Measurements from ENCODE around the gene PXK.

PXK gene

DNA sequence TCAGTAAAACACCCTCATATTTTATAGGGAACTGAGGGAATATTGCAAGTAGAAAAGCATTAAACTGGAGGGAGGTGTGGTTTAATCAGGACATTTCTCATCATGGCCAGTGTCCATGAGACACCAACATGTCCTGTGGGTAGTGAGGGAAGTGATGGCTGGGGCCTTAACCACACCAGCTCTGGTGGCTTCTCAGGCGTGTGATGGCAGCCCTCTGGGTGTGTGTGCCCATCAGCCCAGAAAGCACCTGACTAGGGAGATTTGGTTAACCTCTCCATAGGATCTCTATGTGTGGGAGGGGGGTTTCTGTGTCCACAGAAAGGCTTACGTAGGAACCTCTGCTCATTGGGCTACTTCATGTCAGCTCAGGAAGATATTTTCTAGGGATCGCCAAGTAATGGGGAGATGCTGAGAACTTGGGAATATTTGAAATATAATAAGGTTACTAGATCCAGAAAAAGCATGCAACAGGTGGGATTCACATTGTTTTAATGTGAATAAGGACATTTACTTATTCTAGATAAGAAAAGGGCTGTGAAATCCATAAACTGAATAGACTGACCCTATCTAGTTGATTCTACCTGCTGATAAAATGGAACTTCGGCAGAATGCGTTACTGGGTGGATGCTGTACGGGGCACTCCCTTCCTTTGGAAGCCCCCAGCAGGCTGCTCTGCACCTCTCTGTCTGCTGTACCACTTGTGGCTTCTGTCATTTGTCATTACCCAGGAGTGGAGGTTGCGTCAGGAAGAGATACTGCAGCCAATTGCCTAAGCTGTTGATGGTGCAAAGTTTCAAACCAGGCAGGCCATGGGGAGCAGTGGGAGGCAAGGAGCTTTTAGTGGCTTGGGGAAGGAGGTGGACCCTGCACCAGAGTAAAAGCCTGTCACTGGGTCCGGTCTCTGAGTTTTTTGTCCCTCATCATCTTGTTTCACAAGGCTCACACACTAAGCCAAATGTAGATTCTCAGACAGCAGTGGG is 79.4 kb downstream of the PXK start:
- Histone ChIP-seq H3K27ac (ENCODE audit: low read length) (no peak overlapping the region), H3K36me3 (ENCODE audit: control insufficient read depth, low read depth, low read length) (no peaks in the 10 kb centered on the region)

DNA sequence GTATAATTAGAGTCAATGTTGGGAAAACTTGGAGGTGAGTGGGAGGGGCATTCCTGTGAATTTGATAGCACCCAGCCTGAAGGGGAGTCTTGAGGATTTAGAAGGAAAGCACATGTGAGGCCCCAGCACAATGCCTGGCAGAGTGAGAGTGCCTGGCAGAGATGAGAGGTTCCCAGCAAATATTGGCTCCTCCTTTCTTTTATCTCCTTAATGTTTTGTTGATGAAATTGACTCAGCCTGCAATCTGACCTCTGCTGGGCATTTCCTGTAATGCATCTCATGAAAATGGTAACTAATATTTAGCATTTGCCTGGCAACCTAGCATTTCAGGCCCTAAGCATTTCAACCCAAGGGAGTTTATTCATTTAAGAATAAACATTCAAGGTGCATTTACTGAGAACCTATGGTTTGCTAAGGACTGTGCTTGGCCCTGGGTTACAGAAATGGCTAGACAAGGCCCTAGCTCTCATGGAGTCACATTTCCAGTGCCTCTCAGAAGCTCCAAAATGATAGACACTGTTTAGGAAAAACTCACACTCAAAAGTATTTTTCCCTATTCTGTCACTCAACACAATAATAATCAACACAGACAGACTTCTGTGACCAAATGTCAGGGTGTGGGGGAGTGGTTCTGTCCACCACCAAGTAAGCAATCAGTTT is 82.0 kb downstream of the PXK start:
- no peak overlapping the region for H3K27ac ChIP-seq (ENCODE audit: low read length)
- H3K9ac ChIP-seq (ENCODE audit: low read length), result no peak overlapping the region

More for the DNA sequence above, 79.4 kb downstream of the PXK start:
- no peaks in the 10 kb centered on the region for H3K9me3 ChIP-seq (ENCODE audit: control insufficient read depth, low read depth, low read length)
- no peak overlapping the region for H3K9ac ChIP-seq (ENCODE audit: low read length)
- peaks cover 8% of the 10 kb centered on the region for H3K4me1 ChIP-seq (ENCODE audit: control insufficient read depth, low read depth, low read length)
- no peak overlapping the region for H3K4me3 ChIP-seq (ENCODE audit: low read length)
- H3K27me3 ChIP-seq (ENCODE audit: control insufficient read depth, insufficient read depth, low read length), result no peaks in the 10 kb centered on the region

DNA sequence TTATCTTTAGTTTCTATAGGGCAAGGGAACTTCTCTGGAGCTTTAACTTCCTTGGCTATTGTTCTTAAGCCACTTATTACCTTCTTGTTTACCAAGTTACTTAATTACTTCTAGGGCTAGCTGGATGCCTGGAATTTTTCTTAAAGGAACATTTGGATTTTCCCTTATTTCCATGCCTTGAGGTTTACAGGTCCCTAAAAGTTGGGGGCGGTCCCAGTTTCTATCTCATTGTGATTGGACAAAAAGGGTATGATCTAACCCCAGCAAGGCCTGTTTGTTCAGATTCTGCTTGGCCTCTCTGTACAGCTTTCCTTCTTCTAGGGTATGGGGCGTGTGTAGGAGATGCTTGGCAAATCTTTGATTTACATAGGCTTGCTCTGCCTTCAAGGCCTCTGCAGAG is 83.5 kb downstream of the PXK start:
- no peak overlapping the region for H3K9ac ChIP-seq (ENCODE audit: low read length)
- no peaks in the 10 kb centered on the region for H3K27me3 ChIP-seq (ENCODE audit: control insufficient read depth, insufficient read depth, low read length)
- no peak overlapping the region for H3K27ac ChIP-seq (ENCODE audit: low read length)
- H3K9me3 ChIP-seq (ENCODE audit: control insufficient read depth, low read depth, low read length), result no peaks in the 10 kb centered on the region
- H3K4me3 ChIP-seq (ENCODE audit: low read length), result no peak overlapping the region
- peaks cover 8% of the 10 kb centered on the region for H3K36me3 ChIP-seq (ENCODE audit: control insufficient read depth, low read depth, low read length)
- peaks cover 8% of the 10 kb centered on the region for H3K4me1 ChIP-seq (ENCODE audit: control insufficient read depth, low read depth, low read length)

More for the DNA sequence above, 82.0 kb downstream of the PXK start:
- Histone ChIP-seq H3K4me1 (ENCODE audit: control insufficient read depth, low read depth, low read length) (peaks cover 8% of the 10 kb centered on the region), H3K36me3 (ENCODE audit: control insufficient read depth, low read depth, low read length) (no peaks in the 10 kb centered on the region), H3K4me3 (ENCODE audit: low read length) (no peak overlapping the region), H3K9me3 (ENCODE audit: control insufficient read depth, low read depth, low read length) (no peaks in the 10 kb centered on the region), H3K27me3 (ENCODE audit: control insufficient read depth, insufficient read depth, low read length) (no peaks in the 10 kb centered on the region)

DNA sequence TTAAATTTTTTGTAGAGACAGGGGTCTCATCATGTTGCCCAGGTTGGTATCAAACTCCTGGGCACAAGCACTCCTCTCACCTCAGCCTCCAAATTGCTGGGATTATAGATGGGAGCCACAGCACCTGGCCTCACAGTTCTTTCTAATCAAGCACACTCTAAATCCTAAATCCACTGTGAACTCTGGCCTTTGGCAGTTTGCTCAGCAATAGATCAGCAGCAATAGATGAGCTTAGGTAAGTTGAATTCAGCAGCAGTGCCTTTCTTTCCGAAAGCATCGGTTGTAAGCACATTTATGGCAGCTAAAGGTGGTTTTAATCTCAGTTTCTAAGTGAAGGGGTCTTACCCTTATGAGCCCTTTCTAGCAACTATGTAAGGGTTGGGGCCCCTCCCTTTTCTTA is 84.4 kb downstream of the PXK start:
- H3K27ac ChIP-seq (ENCODE audit: low read length), result no peak overlapping the region
- peaks cover 8% of the 10 kb centered on the region for H3K36me3 ChIP-seq (ENCODE audit: control insufficient read depth, low read depth, low read length)
- no peaks in the 10 kb centered on the region for H3K27me3 ChIP-seq (ENCODE audit: control insufficient read depth, insufficient read depth, low read length)
- H3K9me3 ChIP-seq (ENCODE audit: control insufficient read depth, low read depth, low read length), result no peaks in the 10 kb centered on the region
- H3K9ac ChIP-seq (ENCODE audit: low read length), result no peak overlapping the region
- H3K4me1 ChIP-seq (ENCODE audit: control insufficient read depth, low read depth, low read length), result peaks cover 8% of the 10 kb centered on the region
- no peak overlapping the region for H3K4me3 ChIP-seq (ENCODE audit: low read length)

DNA sequence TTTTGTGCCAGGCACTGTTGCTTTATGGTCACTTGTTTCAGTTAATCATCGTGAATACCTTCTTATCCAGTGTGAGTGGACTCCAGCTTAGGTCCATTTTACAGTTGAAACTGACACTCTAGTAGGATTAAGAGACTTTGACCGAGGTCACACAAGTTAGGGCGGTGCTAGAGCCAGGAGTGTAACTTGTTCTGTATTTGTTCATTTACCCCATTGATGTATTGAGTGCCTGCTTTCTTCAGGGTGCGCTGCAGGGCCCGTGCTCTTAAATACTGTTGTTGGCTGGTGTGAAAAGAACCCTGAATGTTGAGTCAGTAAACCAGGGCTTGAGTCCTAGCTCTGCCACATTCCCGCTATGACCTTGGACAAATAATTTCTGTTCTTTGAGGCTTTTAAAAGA is 85.5 kb downstream of the PXK start:
- H3K9me3 ChIP-seq (ENCODE audit: control insufficient read depth, low read depth, low read length), result no peaks in the 10 kb centered on the region
- peaks cover 4% of the 10 kb centered on the region for H3K4me1 ChIP-seq (ENCODE audit: control insufficient read depth, low read depth, low read length)
- no peak overlapping the region for H3K27ac ChIP-seq (ENCODE audit: low read length)
- H3K4me3 ChIP-seq (ENCODE audit: low read length), result no peak overlapping the region
- H3K27me3 ChIP-seq (ENCODE audit: control insufficient read depth, insufficient read depth, low read length), result no peaks in the 10 kb centered on the region
- no peak overlapping the region for H3K9ac ChIP-seq (ENCODE audit: low read length)
- H3K36me3 ChIP-seq (ENCODE audit: control insufficient read depth, low read depth, low read length), result peaks cover 11% of the 10 kb centered on the region

DNA sequence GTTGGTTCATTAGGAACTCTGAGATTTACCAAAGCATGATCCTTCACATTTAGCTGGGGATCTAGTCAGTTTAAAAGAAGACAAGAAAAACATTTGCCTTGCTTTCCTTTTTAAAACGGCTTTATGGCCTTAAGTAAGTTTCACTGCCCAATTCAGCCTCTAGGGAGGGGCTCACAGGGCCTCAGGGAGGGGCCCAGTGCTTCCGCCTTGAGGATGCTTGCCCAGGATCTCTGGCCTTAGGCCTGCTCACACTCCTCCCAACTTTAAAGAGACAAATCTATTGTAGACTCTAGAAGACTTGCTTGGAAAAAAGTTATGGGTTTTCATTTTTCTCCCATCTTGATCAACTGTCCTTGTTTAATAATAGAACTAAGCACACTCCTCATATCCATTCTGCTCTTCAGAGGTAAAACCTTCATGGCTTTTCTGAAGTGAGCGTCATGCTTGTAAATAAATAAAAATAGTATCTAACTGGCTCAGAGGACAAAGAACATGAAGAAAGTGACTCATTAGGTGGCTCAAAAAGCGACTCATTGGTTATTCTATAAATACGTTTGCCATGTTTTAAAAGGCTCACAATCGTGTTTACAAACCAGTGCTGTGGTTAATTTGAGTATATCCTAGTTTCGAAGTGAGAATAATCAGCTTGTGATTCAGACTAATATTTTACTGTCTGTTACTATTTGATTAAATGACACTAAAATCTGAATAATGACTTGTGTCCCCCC is 87.3 kb downstream of the PXK start:
- H3K36me3 ChIP-seq (ENCODE audit: control insufficient read depth, low read depth, low read length), result peaks cover 22% of the 10 kb centered on the region
- H3K4me1 ChIP-seq (ENCODE audit: control insufficient read depth, low read depth, low read length), result peaks cover 4% of the 10 kb centered on the region
- H3K27me3 ChIP-seq (ENCODE audit: control insufficient read depth, insufficient read depth, low read length), result no peaks in the 10 kb centered on the region
- H3K9ac ChIP-seq (ENCODE audit: low read length), result no peak overlapping the region
- no peaks in the 10 kb centered on the region for H3K9me3 ChIP-seq (ENCODE audit: control insufficient read depth, low read depth, low read length)
- H3K4me3 ChIP-seq (ENCODE audit: low read length), result no peak overlapping the region
- H3K27ac ChIP-seq (ENCODE audit: low read length), result no peak overlapping the region

DNA sequence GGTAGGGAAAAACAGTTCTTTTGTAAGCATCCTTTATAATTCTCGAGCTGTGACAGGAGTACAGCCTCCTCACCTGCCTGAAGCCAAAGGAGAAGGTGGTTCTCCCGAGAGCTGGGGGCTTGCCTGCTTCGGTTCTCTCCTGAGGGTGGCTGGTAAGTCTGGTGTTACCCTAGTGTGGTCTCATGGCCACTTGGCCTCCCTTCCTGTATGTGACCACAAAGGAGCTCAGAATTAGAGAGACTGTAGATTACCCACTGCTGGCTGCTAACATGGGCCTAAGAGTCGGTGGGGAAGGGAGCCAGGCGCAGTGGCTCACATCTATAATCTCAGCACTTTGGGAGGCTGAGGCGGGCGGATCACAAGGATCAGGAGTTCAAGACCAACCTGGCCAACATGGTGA is 88.3 kb downstream of the PXK start:
- Histone ChIP-seq H3K36me3 (ENCODE audit: control insufficient read depth, low read depth, low read length) (peaks cover 33% of the 10 kb centered on the region), H3K27ac (ENCODE audit: low read length) (no peak overlapping the region), H3K4me1 (ENCODE audit: control insufficient read depth, low read depth, low read length) (peaks cover 2% of the 10 kb centered on the region), H3K9ac (ENCODE audit: low read length) (no peak overlapping the region), H3K9me3 (ENCODE audit: control insufficient read depth, low read depth, low read length) (no peaks in the 10 kb centered on the region), H3K4me3 (ENCODE audit: low read length) (no peak overlapping the region), H3K27me3 (ENCODE audit: control insufficient read depth, insufficient read depth, low read length) (no peaks in the 10 kb centered on the region)

DNA sequence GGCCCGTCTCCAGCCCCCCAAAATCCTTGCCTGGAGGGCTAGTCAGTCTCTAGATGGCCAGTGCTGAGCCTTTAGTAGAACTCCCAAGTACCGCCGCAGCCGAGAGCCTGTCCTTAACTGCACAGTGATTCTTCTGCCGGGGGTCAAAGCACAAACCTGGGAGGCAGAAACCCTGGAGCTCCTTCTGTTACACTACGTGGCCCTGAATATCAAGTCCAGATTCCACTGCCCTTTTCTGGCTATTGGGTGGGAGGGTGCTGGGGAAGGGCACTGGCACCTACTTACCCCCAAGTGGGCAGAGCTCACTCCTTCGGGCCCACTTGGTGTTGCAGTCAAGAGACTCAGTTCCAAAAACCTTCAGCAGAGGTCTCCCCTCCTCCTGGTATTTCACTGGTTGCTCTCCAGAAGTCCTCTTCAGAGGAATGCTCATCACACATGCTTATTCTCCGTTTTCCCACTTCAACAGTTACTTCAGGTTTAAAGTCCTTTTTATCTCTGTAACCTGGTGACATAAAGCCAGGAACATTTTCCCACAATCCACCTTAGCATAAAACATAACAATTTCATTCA is 90.1 kb downstream of the PXK start:
- H3K9ac ChIP-seq (ENCODE audit: low read length), result no peak overlapping the region
- no peaks in the 10 kb centered on the region for H3K4me1 ChIP-seq (ENCODE audit: control insufficient read depth, low read depth, low read length)
- no peaks in the 10 kb centered on the region for H3K9me3 ChIP-seq (ENCODE audit: control insufficient read depth, low read depth, low read length)
- H3K27ac ChIP-seq (ENCODE audit: low read length), result no peak overlapping the region
- H3K27me3 ChIP-seq (ENCODE audit: control insufficient read depth, insufficient read depth, low read length), result no peaks in the 10 kb centered on the region
- H3K4me3 ChIP-seq (ENCODE audit: low read length), result no peak overlapping the region
- peaks cover 51% of the 10 kb centered on the region for H3K36me3 ChIP-seq (ENCODE audit: control insufficient read depth, low read depth, low read length)

DNA sequence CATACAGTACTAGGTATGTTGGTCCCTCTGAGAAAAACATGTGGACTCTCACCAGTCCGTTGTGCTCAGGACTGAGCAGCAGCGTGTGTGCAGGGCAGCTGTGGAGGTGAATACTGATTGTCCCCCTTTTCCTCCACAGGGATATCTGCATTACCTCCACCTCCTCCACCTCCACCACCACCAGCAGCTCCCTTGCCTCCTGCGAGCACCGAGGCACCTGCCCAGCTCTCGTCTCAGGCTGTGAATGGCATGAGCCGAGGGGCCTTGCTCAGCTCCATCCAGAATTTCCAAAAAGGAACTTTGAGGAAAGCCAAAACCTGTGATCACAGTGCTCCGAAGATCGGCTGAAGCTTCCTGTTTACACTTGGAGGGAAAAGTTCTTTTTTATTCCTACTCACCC is 91.9 kb downstream of the PXK start:
- H3K27me3 ChIP-seq (ENCODE audit: control insufficient read depth, insufficient read depth, low read length), result no peaks in the 10 kb centered on the region
- H3K36me3 ChIP-seq (ENCODE audit: control insufficient read depth, low read depth, low read length), result peaks cover 69% of the 10 kb centered on the region
- no peak overlapping the region for H3K27ac ChIP-seq (ENCODE audit: low read length)
- no peaks in the 10 kb centered on the region for H3K4me1 ChIP-seq (ENCODE audit: control insufficient read depth, low read depth, low read length)
- no peaks in the 10 kb centered on the region for H3K9me3 ChIP-seq (ENCODE audit: control insufficient read depth, low read depth, low read length)
- no peak overlapping the region for H3K9ac ChIP-seq (ENCODE audit: low read length)
- H3K4me3 ChIP-seq (ENCODE audit: low read length), result no peak overlapping the region

DNA sequence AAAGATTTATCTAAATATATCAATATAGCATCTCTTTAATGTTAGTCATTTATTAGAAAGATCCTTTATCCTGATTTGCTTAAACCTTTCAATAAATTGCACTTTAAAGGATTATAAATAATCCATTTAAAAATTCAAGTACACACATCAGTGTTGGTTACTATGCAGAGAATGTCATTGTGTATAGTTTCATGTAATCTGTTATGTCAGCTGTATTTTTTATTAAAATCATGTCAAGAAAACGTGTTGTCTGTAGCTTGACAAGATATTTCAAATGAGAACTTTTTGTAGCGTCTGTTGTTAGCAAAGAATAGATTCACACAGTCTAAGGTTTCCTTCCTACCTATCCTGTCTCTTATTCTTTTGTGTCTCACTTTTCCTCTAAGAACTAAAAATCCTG is 93.1 kb downstream of the PXK start:
- Histone ChIP-seq H3K27ac (ENCODE audit: low read length) (no peak overlapping the region), H3K9ac (ENCODE audit: low read length) (no peak overlapping the region), H3K4me3 (ENCODE audit: low read length) (no peak overlapping the region), H3K4me1 (ENCODE audit: control insufficient read depth, low read depth, low read length) (no peaks in the 10 kb centered on the region), H3K36me3 (ENCODE audit: control insufficient read depth, low read depth, low read length) (peaks cover 73% of the 10 kb centered on the region), H3K27me3 (ENCODE audit: control insufficient read depth, insufficient read depth, low read length) (no peaks in the 10 kb centered on the region), H3K9me3 (ENCODE audit: control insufficient read depth, low read depth, low read length) (no peaks in the 10 kb centered on the region)

DNA sequence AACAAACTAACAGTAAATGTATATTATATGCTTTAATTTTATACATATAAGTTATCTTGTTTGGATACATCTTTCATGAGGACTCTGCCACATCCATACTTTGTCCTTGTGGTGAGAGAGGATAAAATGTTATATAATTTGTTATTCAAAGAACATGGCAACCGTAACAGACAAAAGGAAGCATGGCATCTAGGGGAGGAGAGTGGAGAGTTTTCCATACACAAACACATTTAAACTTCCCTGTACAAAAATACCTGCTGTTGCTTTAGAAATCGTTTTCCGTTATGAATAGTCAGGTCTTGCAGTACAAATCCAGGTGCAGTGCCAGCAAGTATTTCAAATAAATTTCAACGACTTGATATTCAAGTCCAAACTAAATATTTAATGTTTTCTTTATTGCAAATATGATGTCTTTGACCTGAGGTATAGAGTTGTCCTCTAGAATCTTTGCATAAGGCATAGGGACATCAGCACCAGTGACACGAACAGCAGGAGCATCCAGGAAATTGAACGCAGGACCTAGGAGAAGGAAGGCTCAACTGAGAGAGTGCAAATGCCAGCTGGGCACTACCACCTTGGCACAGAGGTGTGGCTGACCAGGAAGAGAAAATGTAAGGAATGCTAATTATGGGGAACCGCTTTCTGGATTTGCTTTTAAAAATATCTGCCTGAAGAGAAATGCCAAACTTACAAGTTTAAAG is 95.1 kb downstream of the PXK start:
- no peak overlapping the region for H3K27ac ChIP-seq (ENCODE audit: low read length)
- H3K4me3 ChIP-seq (ENCODE audit: low read length), result no peak overlapping the region
- no peaks in the 10 kb centered on the region for H3K9me3 ChIP-seq (ENCODE audit: control insufficient read depth, low read depth, low read length)
- H3K27me3 ChIP-seq (ENCODE audit: control insufficient read depth, insufficient read depth, low read length), result no peaks in the 10 kb centered on the region
- no peak overlapping the region for H3K9ac ChIP-seq (ENCODE audit: low read length)
- H3K36me3 ChIP-seq (ENCODE audit: control insufficient read depth, low read depth, low read length), result peaks cover 85% of the 10 kb centered on the region
- no peaks in the 10 kb centered on the region for H3K4me1 ChIP-seq (ENCODE audit: control insufficient read depth, low read depth, low read length)
